GM23248 (cell line): ENCODE results near the gene SSR3. TPM values are rescaled to one million over a fixed set of nuclear protein-coding genes. Genes with fewer than 3 reads are reported as not detected.
A peak's percentile ranks its signal among the peaks of the same experiment; 100 is the strongest.

Experiments used
- DNase-seq: peaks from one replicate; pipeline ENCODE4 v3.0.0-alpha.2; 2015
- H2AFZ ChIP-seq: fragments of 200-600 bp; sonication (generic); 2 replicates; pipeline ENCODE4 v1.6.1; 2016; ENCODE audit warnings: antibody characterized with exemption
- H3F3A ChIP-seq: fragments of 200-600 bp; sonication (generic); 2 replicates; pipeline ENCODE4 v1.6.1; 2016; ENCODE audit warnings: mild to moderate bottlenecking, antibody characterized with exemption, mixed run types; ENCODE audit not compliant: insufficient read depth
- H3K27ac ChIP-seq: fragments of 200-600 bp; sonication (generic); 2 replicates; pipeline ENCODE4 v1.5.1; 2016; ENCODE audit warnings: mild to moderate bottlenecking
- H3K27me3 ChIP-seq: fragments of 200-600 bp; sonication (generic); replicated peaks from 2 replicates; pipeline ENCODE4 v1.6.1; 2016; ENCODE audit warnings: mild to moderate bottlenecking; ENCODE audit not compliant: insufficient read depth
- H3K36me3 ChIP-seq: fragments of 200-600 bp; sonication (generic); 2 replicates; pipeline ENCODE4 v1.6.1; 2016; ENCODE audit warnings: low read depth, mild to moderate bottlenecking
- H3K4me1 ChIP-seq: fragments of 200-600 bp; sonication (generic); 2 replicates; pipeline ENCODE4 v1.6.1; 2016; ENCODE audit warnings: mild to moderate bottlenecking; ENCODE audit not compliant: insufficient read depth
- H3K4me2 ChIP-seq: fragments of 200-600 bp; sonication (generic); one replicate; pipeline ENCODE4 v1.6.1; 2016; ENCODE audit warnings: mild to moderate bottlenecking; ENCODE audit not compliant: unreplicated experiment
- H3K4me3 ChIP-seq: fragments of 200-600 bp; sonication (generic); 2 replicates; pipeline ENCODE4 v1.5.1; 2016; ENCODE audit warnings: mild to moderate bottlenecking
- H3K79me2 ChIP-seq: fragments of 200-600 bp; sonication (generic); 2 replicates; pipeline ENCODE4 v1.6.1; 2016; ENCODE audit warnings: mild to moderate bottlenecking; ENCODE audit not compliant: insufficient read depth
- H3K9ac ChIP-seq: fragments of 200-600 bp; sonication (generic); 2 replicates; pipeline ENCODE4 v1.6.1; 2016; ENCODE audit warnings: mild to moderate bottlenecking
- H3K9me2 ChIP-seq: fragments of 200-600 bp; sonication (generic); 2 replicates; pipeline ENCODE4 v1.6.1; 2016; ENCODE audit warnings: mixed run types, mild to moderate bottlenecking, moderate library complexity; ENCODE audit not compliant: insufficient read depth
- H3K9me3 ChIP-seq: fragments of 200-600 bp; sonication (generic); one replicate; pipeline ENCODE4 v1.6.1; 2017; ENCODE audit warnings: low read depth
- H4K20me1 ChIP-seq: fragments of 200-600 bp; sonication (generic); 2 replicates; pipeline ENCODE4 v1.6.0; 2016; ENCODE audit not compliant: insufficient read depth
- EZH2 ChIP-seq: fragments of 200-600 bp; sonication (generic); IDR thresholded peaks from 2 replicates; pipeline ENCODE4 v1.6.1; 2018; ENCODE audit warnings: antibody characterized with exemption, mild to moderate bottlenecking; ENCODE audit not compliant: insufficient read depth, poor library complexity, severe bottlenecking
- EZH2phosphoT487 ChIP-seq: fragments of 200-600 bp; sonication (generic); IDR thresholded peaks from 2 replicates; pipeline ENCODE4 v1.6.1; 2018; ENCODE audit warnings: antibody characterized with exemption, moderate library complexity, mild to moderate bottlenecking, low read depth; ENCODE audit not compliant: insufficient read depth
- WGBS, 2 experiments: methylation state at CpG; one replicate each; pipeline ENCODE4 v1.1.6; 2015 to 2017; ENCODE audit warnings: low lambda C conversion rate in 2 of 2, low coverage in 1 of 2; ENCODE audit errors: missing lambda C conversion rate in 2 of 2; 5-methylcytosine and 5-hydroxymethylcytosine counted together
- in situ Hi-C: fragments of 300-500 bp; cut with MboI; formaldehyde crosslinking; loops from 2 replicates; pipeline ENCODE4 v1.15.0; 2020
- polyA plus RNA-seq: library from polyadenylated mRNA; unstranded; fragments of >200 nt; fragmentation: Nextera tagmentation; extraction: Ambion mirVana; gene quantifications from 2 replicates; pipeline ENCODE4 v1.2.1, GENCODE V29; 2016
- total RNA-seq: library from RNA; depleted of rRNA; stranded (reverse); fragments of >200 nt; shearing (Covaris generic); gene quantifications from 2 replicates; pipeline ENCODE4 v1.2.3, GENCODE V29; 2014

Gene SSR3
- total and polyA plus RNA-seq, 2 experiments from 2014 or later, result 409 to 566 TPM

- Histone ChIP-seq H4K20me1 (no peaks in the 10 kb centered on the region), H3F3A (no peaks in the 10 kb centered on the region), H3K79me2 (no peaks in the 10 kb centered on the region), H3K27me3 (no peaks in the 10 kb centered on the region), H3K4me3 (no peak overlapping the region), H2AFZ (no peak overlapping the region), H3K27ac (no peak overlapping the region), H3K36me3 (no peaks in the 10 kb centered on the region), H3K4me1 (peaks cover 16% of the 10 kb centered on the region), H3K9me3 (no peaks in the 10 kb centered on the region), H3K9ac (no peak overlapping the region), H3K4me2 (no peak overlapping the region), H3K9me2 (no peaks in the 10 kb centered on the region)
- in situ Hi-C loops, result no loop called here
- WGBS, 2 experiments, result 57 to 58% methylated on average over 2 of the region's 2 CpGs
- TF ChIP-seq EZH2phosphoT487 (no peak), EZH2 (no peak)
- DNase-seq, result no peak
These were observed 6.6 kb upstream of the SSR3 start for GRCh38 chr3:156561533-156561932.

- Histone ChIP-seq H4K20me1 (no peaks in the 10 kb centered on the region), H3K36me3 (no peaks in the 10 kb centered on the region), H3K27me3 (no peaks in the 10 kb centered on the region), H3K4me3 (no peak overlapping the region), H3K9me2 (no peaks in the 10 kb centered on the region), H2AFZ (peak overlapping the region; percentile 34; the same call in 1 of the 2 replicates), H3F3A (peaks cover 2% of the 10 kb centered on the region; the same call in 1 of the 2 replicates), H3K4me1 (peaks cover 7% of the 10 kb centered on the region), H3K4me2 (no peak overlapping the region), H3K79me2 (peaks cover 6% of the 10 kb centered on the region), H3K9me3 (no peaks in the 10 kb centered on the region), H3K27ac (no peak overlapping the region), H3K9ac (no peak overlapping the region)
- TF ChIP-seq EZH2phosphoT487 (no peak), EZH2 (no peak)
- 13 to 14% methylated on average over 1 of the region's 1 CpG for WGBS, 2 experiments
- DNase-seq, result no peak
- in situ Hi-C loops, result no loop called here
These were observed 4.4 kb upstream of the SSR3 start for GRCh38 chr3:156559321-156559720.

- Histone ChIP-seq H3K36me3 (no peaks in the 10 kb centered on the region), H3K9me2 (no peaks in the 10 kb centered on the region), H2AFZ (peak overlapping the region; percentile 34; the same call in 1 of the 2 replicates), H3K4me1 (no peaks in the 10 kb centered on the region), H3K27me3 (no peaks in the 10 kb centered on the region), H3K27ac (no peak overlapping the region), H4K20me1 (no peaks in the 10 kb centered on the region), H3K4me3 (no peak overlapping the region), H3F3A (peaks cover 11% of the 10 kb centered on the region; the same call in 1 of the 2 replicates), H3K9ac (no peak overlapping the region), H3K4me2 (no peak overlapping the region), H3K79me2 (peaks cover 15% of the 10 kb centered on the region), H3K9me3 (no peaks in the 10 kb centered on the region)
- in situ Hi-C loops, result no loop called here
- no peak for TF ChIP-seq EZH2
- TF ChIP-seq EZH2phosphoT487, result no peak
- no peak for DNase-seq
These were observed 3.5 kb upstream of the SSR3 start for GRCh38 chr3:156558389-156558788.

DNA sequence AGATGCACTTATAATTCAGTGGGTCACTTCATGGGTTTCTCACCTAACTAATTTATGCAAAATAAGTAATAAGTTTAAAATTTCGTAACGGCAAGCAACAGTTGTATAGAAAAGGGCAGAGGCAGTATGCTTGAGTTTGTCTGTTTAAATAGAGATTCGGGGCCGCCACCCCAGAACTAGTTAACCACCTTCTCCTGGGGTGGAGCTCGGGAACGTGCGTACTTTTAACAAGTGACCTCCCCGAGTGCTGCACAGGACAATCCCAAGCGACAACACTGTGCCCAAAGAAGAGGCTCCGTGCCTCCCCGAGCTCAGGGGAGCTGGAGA, 439 bp downstream of the SSR3 start:
- no peaks in the 10 kb centered on the region for H3K27me3 ChIP-seq
- H3K36me3 ChIP-seq, result peaks cover 28% of the 10 kb centered on the region
- H3K4me3 ChIP-seq, result peak overlapping the region; percentile 98
- in situ Hi-C loops, result no loop called here
- DNase-seq, result no peak
- WGBS, 2 experiments, result 0 to 1% methylated on average over 11 of the region's 11 CpGs
- H3K27ac ChIP-seq, result peak overlapping the region; percentile 98
- peaks cover 37% of the 10 kb centered on the region for H3K4me1 ChIP-seq
- H3K9me3 ChIP-seq, result no peaks in the 10 kb centered on the region
- no peaks in the 10 kb centered on the region for H3K9me2 ChIP-seq
- H3K79me2 ChIP-seq, result peaks cover 54% of the 10 kb centered on the region
- peaks cover 49% of the 10 kb centered on the region for H3F3A ChIP-seq
- H2AFZ ChIP-seq, result peak overlapping the region; percentile 68
- peak overlapping the region; percentile 99 for H3K9ac ChIP-seq
- peak overlapping the region; percentile 92 for H3K4me2 ChIP-seq
- TF ChIP-seq EZH2, result no peak
- TF ChIP-seq EZH2phosphoT487, result no peak
- H4K20me1 ChIP-seq, result no peaks in the 10 kb centered on the region
